Activated T-helper 1 cell treated with anti-CD3 and anti-CD28 coated beads, Interleukin-2, amount 50 U/mL, for 16 hours (primary cell): Measurements from ENCODE around the gene RSRC1.
A peak's percentile ranks its signal among the peaks of the same experiment; 100 is the strongest.
"Not testable (repeated sequence)": the region's sequence is repeated elsewhere in the genome, so short reads cannot be mapped to it uniquely, and the experiment has no call there.

Experiments
- DNase-seq, 2 donors: peaks; one replicate each; pipeline ENCODE4 v3.0.0-alpha.2; 2020; ENCODE audit warnings: low read depth in 1 of 2, low spot score in 1 of 2

Gene RSRC1, protein sequence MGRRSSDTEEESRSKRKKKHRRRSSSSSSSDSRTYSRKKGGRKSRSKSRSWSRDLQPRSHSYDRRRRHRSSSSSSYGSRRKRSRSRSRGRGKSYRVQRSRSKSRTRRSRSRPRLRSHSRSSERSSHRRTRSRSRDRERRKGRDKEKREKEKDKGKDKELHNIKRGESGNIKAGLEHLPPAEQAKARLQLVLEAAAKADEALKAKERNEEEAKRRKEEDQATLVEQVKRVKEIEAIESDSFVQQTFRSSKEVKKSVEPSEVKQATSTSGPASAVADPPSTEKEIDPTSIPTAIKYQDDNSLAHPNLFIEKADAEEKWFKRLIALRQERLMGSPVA

GRCh38 chr3:158109804-158110657 lies at the start of gene RSRC1:
TSS of gene RSRC1 (plus strand) at chr3:158110089. CDS start at chr3:158122105, 12,016 bp downstream.
- DNase-seq: peak; percentile 52 to 62

GRCh38 chr3:158065574-158065973 lies 44.3 kb upstream of the RSRC1 start:
- DNase-seq: not testable (repeated sequence)

DNA sequence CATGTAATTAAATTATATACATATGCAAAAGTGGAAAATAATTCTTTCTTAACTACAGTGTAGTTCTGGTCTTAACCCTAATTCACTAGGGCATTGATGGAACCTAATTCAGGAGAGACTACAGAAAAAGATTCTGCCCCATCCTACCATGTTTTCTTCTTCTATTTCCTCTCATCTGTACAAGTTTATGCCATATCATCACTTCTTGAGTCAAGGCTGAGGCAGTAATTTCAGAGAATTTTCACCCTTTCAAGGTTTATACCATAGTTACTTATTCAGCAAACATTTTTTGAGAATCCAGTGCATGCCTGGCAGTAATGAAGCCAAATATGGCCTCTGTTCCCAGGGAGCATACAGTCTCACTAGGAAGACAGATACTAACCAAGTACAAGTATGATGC lies 37.1 kb upstream of the RSRC1 start:
- no peak for DNase-seq

DNA sequence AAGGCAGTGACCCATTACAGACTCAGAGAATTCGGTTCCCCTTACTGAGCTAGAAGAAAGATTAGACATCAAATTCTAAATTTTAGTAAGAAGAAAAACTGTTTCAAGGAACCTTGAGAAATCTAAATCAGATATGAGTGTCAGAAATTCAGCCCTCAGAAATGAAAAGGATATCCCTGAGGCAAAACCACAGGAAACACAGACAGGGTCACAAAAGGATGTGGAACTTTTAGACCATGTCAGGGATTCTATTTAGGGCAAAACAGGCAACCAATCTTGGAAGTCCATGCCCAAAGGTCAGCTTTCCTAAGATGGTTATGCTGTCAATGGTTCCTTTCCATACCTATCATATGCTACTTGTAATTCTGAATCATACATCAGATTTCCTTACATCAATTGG lies 35.3 kb upstream of the RSRC1 start:
- DNase-seq: no peak

DNA sequence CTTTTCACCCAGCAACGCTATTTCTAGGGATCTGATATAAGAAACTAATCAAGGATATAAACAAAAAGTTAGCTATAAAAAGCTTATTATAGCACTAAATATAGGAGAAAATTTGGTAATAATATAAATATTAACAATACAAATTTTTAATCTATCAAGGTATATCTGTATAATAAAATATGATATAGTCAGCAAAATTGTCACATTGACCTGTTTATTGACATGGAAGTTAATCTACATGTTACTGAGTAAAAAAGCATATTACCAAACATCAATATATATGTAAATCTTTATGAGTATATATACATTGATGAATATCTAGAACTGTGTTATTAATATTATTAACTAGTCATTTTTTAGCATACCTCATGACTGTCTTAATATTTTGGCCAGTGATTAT lies 30.3 kb upstream of the RSRC1 start:
- no peak for DNase-seq

GRCh38 chr3:158084651-158085050 lies 25.2 kb upstream of the RSRC1 start:
- DNase-seq: no peak

DNA sequence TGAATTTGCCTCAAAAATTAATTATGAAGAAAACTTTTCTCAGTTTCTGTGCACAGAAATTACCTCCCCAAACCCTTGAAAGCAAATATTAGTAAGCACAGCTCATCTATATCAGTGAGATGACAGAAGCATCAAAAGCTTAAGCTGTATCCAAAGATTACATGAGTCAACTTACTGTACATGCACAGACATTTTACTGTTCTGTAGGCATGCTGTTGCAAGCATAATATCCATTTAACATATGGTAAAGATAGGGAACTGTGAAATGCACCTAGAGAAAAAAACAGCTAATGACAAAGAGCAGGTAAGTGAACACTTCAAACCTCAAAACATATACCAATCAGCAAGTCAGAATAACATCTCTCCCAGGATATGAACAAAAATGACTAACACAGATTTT lies 24.5 kb upstream of the RSRC1 start:
- no peak for DNase-seq

- DNase-seq: no peak
Measured at GRCh38 chr3:158085931-158086330, 24.0 kb upstream of the RSRC1 start.

DNA sequence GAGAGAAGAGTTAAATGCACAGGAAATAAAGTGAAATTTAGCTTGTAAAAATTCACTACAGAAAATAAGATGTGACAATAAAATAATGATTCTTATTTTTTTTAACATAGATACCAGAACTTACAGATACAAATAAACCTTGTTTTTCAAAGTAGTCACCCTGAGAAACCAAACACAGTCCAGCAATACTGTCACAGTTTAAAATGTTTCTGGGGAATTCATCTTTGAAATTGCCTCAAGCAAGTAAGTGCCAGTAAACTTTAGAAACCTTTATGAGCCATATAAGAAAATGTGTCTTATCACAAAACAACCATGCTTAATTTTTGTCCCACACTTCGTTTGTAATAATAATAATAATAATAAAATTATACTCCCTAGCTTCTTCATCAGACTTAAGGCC lies 23.5 kb upstream of the RSRC1 start:
- DNase-seq: no peak

GRCh38 chr3:158086776-158087175 lies 23.1 kb upstream of the RSRC1 start:
- no peak for DNase-seq

DNA sequence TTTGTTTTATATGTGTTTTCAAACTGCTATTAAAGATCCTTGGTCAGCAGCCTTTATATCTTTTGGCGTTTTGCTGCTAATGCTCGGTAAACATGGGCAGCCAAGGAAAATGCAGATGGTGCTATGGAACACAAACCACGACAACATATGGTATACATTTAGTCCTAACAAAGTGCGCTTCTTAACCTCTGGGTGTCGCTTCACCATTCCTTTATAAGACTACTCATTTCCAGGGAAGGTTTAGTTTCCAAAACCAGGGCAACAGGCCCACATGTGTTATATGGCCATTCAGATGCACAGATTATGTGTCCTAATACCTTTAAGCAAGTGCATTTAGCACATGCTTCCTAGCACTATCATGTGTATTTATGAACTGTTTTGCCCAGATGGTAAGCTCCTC lies 18.4 kb upstream of the RSRC1 start:
- no peak for DNase-seq

DNA sequence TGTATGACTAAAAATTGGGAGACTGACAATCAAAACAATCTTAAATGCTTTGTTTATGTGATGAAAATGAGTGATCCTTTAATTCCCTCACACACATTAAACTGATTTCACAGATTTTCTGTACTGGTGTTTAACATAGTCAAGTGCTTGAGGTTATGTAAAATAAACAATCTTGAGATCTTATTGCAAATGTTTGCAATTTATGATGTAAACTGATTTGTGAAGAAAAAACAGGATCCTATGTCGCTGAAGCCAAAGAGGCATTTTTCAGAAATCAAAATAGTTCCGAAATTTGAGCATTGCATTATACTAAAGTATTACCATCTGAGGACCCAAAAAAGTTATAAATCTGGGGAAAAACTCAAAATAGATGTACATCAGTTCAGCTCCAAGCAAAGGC lies 16.4 kb upstream of the RSRC1 start:
- no peak for DNase-seq

DNA sequence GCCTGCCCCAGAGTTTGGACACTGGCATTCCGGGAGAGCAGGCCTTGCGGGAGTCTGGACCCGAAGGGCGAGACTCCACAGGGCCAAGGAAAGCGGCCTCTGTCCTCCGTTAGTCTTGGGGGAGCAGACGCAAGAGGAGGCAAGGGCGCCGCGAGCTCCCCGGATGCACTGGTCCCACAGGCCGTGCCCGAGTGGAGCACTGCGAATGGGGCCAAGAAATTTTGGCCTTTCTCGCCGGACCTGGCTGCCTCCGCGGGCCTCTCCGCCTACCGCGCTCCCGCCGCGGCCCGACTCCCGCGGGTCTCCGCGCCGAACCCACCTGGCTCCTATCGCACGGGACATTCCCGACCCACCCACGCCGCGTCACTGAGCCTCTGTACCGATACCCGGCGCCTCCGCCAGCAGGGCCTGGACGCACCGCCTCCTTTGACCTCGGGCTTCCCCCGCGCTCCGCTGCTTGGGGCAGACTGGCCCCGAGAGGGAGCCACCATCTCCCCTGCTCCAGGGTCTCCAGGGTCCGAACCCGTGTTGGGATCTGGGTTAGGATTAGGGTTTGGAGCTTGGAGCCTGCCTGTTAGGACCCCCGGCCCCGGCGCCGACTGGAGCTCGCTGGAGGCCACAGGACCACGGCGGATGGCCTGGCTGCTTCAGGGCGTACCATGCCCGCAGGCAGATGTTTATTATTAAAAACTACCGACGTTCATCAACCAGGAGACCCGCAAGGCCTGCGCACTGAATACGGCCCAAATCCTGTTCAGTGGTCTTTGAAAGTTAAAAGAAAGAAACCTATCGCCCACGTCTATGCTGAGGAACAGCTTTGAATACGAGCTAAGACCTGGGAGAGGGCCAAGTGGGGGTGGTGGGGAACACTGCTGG lies 15.4 kb upstream of the RSRC1 start:
- no peak for DNase-seq

- no peak for DNase-seq
Measured at GRCh38 chr3:158095111-158095813, 14.6 kb upstream of the RSRC1 start.

- DNase-seq: no peak
Measured at GRCh38 chr3:158095814-158096704, 13.8 kb upstream of the RSRC1 start.

DNA sequence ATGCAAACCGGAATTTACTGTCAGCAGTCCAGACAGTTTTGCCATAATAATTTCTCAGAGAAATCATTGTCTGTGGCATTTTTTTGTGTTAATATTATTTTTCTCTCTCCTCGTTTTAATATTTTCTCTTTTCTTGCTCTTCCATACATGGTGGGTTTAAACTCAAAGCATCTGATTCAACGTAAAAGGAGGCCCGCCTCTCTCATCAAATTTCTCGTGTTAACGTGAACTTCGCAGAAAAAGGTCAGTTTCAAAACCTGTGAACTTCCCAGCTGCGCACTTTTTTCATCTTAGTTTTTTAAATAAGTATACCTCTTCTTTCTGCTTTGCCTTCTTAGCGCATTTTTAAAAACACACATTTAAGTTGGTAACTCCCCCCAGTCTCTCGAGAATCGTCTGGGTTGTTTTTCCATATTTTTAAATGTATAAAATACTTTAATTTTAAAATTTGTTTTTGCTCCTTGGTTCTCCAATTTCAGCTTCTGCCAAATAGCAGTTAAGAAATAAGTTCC lies 12.8 kb upstream of the RSRC1 start:
- no peak for DNase-seq

DNA sequence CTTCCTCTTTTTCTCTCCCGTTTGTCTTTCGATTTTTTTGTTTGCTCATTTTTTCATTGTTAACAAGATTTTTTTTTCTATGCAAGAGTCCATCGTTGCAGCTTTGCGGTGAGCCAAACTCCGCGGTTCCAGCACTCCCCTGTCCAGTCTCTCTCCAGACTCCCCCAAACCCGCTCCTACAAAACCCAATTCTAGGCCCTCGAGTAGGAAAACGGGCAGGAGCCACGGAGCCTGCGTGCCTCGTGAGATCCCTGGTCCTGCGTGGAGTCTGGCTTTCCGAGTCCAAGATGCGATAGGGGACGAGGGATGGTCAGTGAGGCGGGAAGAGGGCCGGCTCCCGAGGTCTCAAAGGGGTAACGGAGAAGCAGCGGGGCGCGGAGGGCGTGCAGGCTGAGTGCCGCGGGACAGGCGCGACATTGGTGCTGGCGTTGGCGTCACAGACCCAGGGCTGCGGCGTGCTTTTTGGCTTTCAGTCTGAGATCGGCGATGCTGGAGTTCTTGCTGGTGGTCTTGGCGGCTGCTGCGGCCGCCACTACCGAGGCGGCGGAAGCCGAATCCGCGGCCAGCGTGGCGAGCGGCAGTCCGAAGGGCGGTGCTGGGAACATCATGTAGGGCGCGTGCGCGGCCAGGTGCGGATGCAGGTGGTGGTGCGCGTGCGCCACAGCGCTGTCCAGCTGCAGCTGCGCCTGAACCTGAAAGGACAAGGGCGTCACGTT lies 12.1 kb upstream of the RSRC1 start:
- DNase-seq: peak in 1 of 2 donors; percentile 39

DNA sequence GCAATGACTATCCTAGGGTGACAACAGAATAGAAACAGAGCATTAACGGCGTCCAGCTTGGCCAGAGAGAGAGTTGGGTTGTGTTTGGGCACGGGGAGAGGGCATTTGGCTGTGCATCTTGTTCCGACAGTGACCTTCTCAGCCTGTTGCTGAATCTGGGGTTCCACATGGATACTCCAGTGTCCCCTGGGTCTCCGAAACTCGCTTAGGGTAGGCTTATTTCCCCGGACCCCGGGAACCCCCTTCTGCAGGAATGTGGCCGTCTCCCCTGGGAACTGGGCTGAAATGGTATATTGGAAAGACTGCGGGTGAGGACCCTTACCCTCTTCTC lies 11.6 kb upstream of the RSRC1 start:
- DNase-seq: no peak

- no peak for DNase-seq
Measured at GRCh38 chr3:158098834-158099424, 11.0 kb upstream of the RSRC1 start.
